Endodermal cell (in vitro differentiated cells): ENCODE data around the gene SYCP2. TPM values are rescaled to one million over a fixed set of nuclear protein-coding genes. Genes with fewer than 3 reads are reported as not detected.

Source experiments
- DNase-seq: peaks from one replicate; pipeline ENCODE4 v3.0.0-alpha.2; 2017
- H3K27ac ChIP-seq: 2 replicates; pipeline ENCODE4 v1.5.1; 2013; ENCODE audit warnings: mild to moderate bottlenecking, low read depth, low read length, moderate library complexity
- H3K27me3 ChIP-seq: 2 replicates; pipeline ENCODE4 v1.6.1; 2013; ENCODE audit warnings: mild to moderate bottlenecking, low read length, moderate library complexity; ENCODE audit not compliant: insufficient read depth, control insufficient read depth, poor library complexity, severe bottlenecking
- H3K36me3 ChIP-seq: 2 replicates; pipeline ENCODE4 v1.7.0; 2013; ENCODE audit warnings: mild to moderate bottlenecking, low read length, moderate library complexity; ENCODE audit not compliant: control insufficient read depth, insufficient read depth
- H3K4me1 ChIP-seq: one replicate; pipeline ENCODE4 v1.7.0; 2013; ENCODE audit warnings: low read length; ENCODE audit not compliant: control insufficient read depth, insufficient read depth
- H3K4me3 ChIP-seq: 2 replicates; pipeline ENCODE4 v1.5.1; 2013; ENCODE audit warnings: mild to moderate bottlenecking, low read length, moderate library complexity
- H3K9ac ChIP-seq: 2 replicates; pipeline ENCODE4 v1.6.1; 2013; ENCODE audit warnings: mild to moderate bottlenecking, low read length, moderate library complexity; ENCODE audit not compliant: poor library complexity, severe bottlenecking; ENCODE audit errors: extremely low read depth
- H3K9me3 ChIP-seq: 2 replicates; pipeline ENCODE4 v1.6.1; 2013; ENCODE audit warnings: mild to moderate bottlenecking, low read length, moderate library complexity; ENCODE audit not compliant: control insufficient read depth
- H3K27ac Mint-ChIP-seq: 2 replicates; pipeline ENCODE4 v1.8.0; 2020; ENCODE audit warnings: mixed read lengths
- H3K27me3 Mint-ChIP-seq: 2 replicates; pipeline ENCODE4 v1.8.0; 2021; ENCODE audit warnings: mild to moderate bottlenecking, mixed read lengths; ENCODE audit not compliant: insufficient read depth
- H3K36me3 Mint-ChIP-seq: 2 replicates; pipeline ENCODE4 v1.8.0; 2020; ENCODE audit warnings: low read depth, mixed read lengths
- H3K4me1 Mint-ChIP-seq: 2 replicates; pipeline ENCODE4 v1.8.0; 2020; ENCODE audit warnings: mixed read lengths
- H3K4me3 Mint-ChIP-seq: 2 replicates; pipeline ENCODE4 v1.8.0; 2020; ENCODE audit warnings: mild to moderate bottlenecking, moderate library complexity, mixed read lengths
- H3K9me3 Mint-ChIP-seq: 2 replicates; pipeline ENCODE4 v1.8.0; 2020; ENCODE audit warnings: mild to moderate bottlenecking, mixed read lengths
- CTCF ChIP-seq: fragments of 200-600 bp; sonication (generic); conservative IDR thresholded peaks from 2 replicates; pipeline ENCODE4 v1.5.0; 2021; ENCODE audit warnings: antibody characterized with exemption, mild to moderate bottlenecking
- WGBS, 2 experiments: methylation state at CpG; one replicate each; pipeline versions ENCODE4 v1.1.5 to v1.1.7; 2013; ENCODE audit warnings: missing lambda C conversion rate in 2 of 2, mixed read lengths in 1 of 2; ENCODE audit not compliant: insufficient coverage in 1 of 2, insufficient read length in 1 of 2; 5-methylcytosine and 5-hydroxymethylcytosine counted together
- total RNA-seq, 2 donors: library from RNA; stranded (reverse); fragmentation: NEBNext Ultra II Directional in 1 of 2; extraction: Animal tissue kit (Norgen Biotek cat#: 25700) in 1 of 2; gene quantifications; 2 replicates in 1 of 2; 3 replicates in 1 of 2; pipeline ENCODE4 v1.2.1, GENCODE V29; 2021

SYCP2 gene
- total RNA-seq, 2 donors from 2014 or later = 1.2 to 1.4 TPM

GRCh38 chr20:59966428-59966827 lies 33.0 kb upstream of the SYCP2 start:
- H3K4me3 Mint-ChIP-seq = no peak overlapping the region
- Histone ChIP-seq H3K27me3 (peaks cover 15% of the 10 kb centered on the region), H3K4me1 (no peaks in the 10 kb centered on the region), H3K36me3 (no peaks in the 10 kb centered on the region), H3K9me3 (no peaks in the 10 kb centered on the region), H3K27ac (no peak overlapping the region), H3K4me3 (no peak overlapping the region), H3K9ac (no peak overlapping the region)
- peaks cover 32% of the 10 kb centered on the region for H3K27me3 Mint-ChIP-seq
- 97 to 100% methylated on average over 2 to 3 of the region's 3 CpGs for WGBS, 2 experiments
- H3K27ac Mint-ChIP-seq = no peak overlapping the region
- no peaks in the 10 kb centered on the region for H3K36me3 Mint-ChIP-seq
- no peaks in the 10 kb centered on the region for H3K9me3 Mint-ChIP-seq
- DNase-seq = no peak
- no peaks in the 10 kb centered on the region for H3K4me1 Mint-ChIP-seq
- no peak for TF ChIP-seq CTCF

- DNase-seq = no peak
These were observed 28.7 kb upstream of the SYCP2 start for GRCh38 chr20:59962155-59962554.

GRCh38 chr20:59961423-59961822 lies 28.0 kb upstream of the SYCP2 start:
- Histone ChIP-seq H3K27me3 (peaks cover 50% of the 10 kb centered on the region), H3K36me3 (no peaks in the 10 kb centered on the region), H3K9me3 (no peaks in the 10 kb centered on the region), H3K4me1 (peaks cover 4% of the 10 kb centered on the region), H3K27ac (no peak overlapping the region), H3K4me3 (no peak overlapping the region), H3K9ac (no peak overlapping the region)
- Mint-ChIP-seq H3K9me3 (no peaks in the 10 kb centered on the region), H3K4me1 (peaks cover 15% of the 10 kb centered on the region), H3K27me3 (peaks cover 61% of the 10 kb centered on the region), H3K36me3 (no peaks in the 10 kb centered on the region), H3K27ac (no peak overlapping the region), H3K4me3 (no peak overlapping the region)
- TF ChIP-seq CTCF = no peak
- DNase-seq = no peak
- 93 to 94% methylated on average over 2 of the region's 2 CpGs for WGBS, 2 experiments

More at GRCh38 chr20:59962155-59962554, 28.7 kb upstream of the SYCP2 start:
- H3K9ac ChIP-seq = no peak overlapping the region
- H3K27ac ChIP-seq = no peak overlapping the region
- Mint-ChIP-seq H3K9me3 (no peaks in the 10 kb centered on the region), H3K27ac (no peak overlapping the region), H3K4me3 (no peak overlapping the region), H3K4me1 (peaks cover 14% of the 10 kb centered on the region), H3K27me3 (peaks cover 63% of the 10 kb centered on the region), H3K36me3 (no peaks in the 10 kb centered on the region)
- TF ChIP-seq CTCF = no peak
- H3K4me1 ChIP-seq = peaks cover 4% of the 10 kb centered on the region
- 93 to 100% methylated on average over 5 to 6 of the region's 6 CpGs for WGBS, 2 experiments
- H3K27me3 ChIP-seq = peaks cover 50% of the 10 kb centered on the region
- H3K36me3 ChIP-seq = no peaks in the 10 kb centered on the region
- no peaks in the 10 kb centered on the region for H3K9me3 ChIP-seq
- no peak overlapping the region for H3K4me3 ChIP-seq
